Hindlimb muscle (tissue), 1 donor: ENCODE data around the gene GRK2. TPM values are rescaled to one million over a fixed set of nuclear protein-coding genes. Genes with fewer than 3 reads are reported as not detected.
A peak's percentile ranks its signal among the peaks of the same experiment; 100 is the strongest.

Experiments used
- DNase-seq: peaks from one replicate; pipeline ENCODE4 v3.0.0-alpha.2; 2013
- polyA plus RNA-seq: library from polyadenylated mRNA; unstranded; fragments of 120-200 nt; gene quantifications from one replicate; pipeline ENCODE4 v1.2.1, GENCODE V29; 2013; ENCODE audit not compliant: insufficient read length

GRK2 gene
- polyA plus RNA-seq, 1 donor, result 61.1 TPM

GRCh38 chr11:67271205-67271540 is 4.9 kb downstream of the GRK2 start:
- no peak for DNase-seq

GRCh38 chr11:67271541-67272284 is 5.4 kb downstream of the GRK2 start:
- DNase-seq, result no peak

DNA sequence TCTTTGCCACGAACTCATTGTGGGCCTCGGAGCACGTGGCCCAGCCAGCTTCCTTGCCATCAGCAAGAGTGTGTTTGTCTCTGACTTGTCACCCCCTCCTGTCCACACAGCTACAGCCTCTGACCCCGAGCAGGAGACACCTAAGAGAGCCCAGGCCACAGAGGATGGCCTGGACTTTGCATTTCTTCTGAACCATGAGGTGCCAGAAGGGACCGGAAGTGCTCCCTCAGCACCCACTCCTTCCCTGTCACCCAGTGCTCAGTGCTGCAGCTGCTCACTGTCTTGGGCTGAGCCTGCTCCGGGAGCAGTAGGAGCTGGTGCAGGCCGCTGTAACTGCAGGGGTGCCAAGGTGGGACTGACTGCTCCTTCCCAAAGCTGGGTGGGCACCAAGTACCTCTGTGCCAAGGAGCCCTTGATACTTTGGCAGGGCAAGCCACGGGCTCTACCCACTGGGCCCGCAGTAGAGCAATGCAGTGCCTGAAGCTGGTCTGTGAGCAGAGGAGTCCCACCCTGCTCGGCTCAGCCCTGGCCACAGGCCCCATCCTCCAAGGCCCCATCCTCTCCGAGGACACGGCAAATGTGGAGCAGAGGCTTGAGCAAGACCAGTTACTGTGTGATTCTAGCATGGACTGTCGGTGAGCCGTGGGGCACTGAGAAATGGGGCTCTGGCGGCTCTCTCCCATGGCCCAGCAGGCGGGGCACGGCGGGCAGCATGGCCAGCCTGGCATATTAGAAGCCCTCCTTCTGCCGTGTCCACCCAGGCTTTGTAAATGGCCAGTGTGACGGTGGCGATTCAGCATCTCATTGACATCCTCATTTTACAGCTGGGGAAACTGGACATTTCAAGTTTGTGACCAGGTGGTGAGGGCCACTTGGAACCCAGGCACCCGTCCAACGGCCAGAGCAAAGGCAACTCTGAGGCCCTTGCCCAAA is 6.3 kb downstream of the GRK2 start:
- no peak for DNase-seq

DNA sequence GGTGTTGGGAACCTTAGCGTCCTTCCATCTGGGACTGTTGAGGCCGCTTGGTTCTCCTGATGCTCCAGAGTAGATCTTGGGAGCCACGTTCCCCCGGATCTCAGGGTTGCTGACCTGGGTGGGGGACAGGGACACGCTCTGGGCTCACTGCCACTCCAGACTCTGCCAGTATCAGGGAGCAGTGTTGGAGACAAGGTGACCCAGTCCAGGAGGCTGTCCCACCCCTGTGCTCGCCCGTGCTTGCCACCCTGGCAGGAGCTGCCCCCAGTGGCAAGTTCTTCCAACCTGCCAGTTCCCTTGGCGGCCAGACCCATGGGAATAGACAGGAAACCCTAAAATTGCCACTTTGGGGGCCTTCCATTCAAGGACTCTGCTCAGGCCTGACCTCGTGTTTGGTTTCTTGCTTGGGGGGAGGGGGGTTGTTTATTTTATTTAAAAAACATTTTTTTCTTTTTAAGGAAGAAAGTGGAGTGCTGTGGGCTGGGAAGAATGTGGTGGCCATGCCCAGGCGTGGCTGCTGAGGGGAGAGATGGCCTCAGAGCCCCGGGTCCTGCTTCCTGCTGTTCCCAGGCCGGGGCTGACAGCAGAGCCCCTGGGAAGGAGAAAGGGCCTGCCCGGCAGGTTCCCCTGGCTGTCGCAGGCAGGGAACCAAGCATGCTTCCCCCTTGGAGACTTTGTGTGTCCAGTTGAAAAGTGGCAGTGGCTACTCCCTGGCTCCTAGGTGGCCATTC is 7.2 kb downstream of the GRK2 start:
- no peak for DNase-seq

GRCh38 chr11:67274768-67275605 is 8.7 kb downstream of the GRK2 start:
- DNase-seq, result no peak

DNA sequence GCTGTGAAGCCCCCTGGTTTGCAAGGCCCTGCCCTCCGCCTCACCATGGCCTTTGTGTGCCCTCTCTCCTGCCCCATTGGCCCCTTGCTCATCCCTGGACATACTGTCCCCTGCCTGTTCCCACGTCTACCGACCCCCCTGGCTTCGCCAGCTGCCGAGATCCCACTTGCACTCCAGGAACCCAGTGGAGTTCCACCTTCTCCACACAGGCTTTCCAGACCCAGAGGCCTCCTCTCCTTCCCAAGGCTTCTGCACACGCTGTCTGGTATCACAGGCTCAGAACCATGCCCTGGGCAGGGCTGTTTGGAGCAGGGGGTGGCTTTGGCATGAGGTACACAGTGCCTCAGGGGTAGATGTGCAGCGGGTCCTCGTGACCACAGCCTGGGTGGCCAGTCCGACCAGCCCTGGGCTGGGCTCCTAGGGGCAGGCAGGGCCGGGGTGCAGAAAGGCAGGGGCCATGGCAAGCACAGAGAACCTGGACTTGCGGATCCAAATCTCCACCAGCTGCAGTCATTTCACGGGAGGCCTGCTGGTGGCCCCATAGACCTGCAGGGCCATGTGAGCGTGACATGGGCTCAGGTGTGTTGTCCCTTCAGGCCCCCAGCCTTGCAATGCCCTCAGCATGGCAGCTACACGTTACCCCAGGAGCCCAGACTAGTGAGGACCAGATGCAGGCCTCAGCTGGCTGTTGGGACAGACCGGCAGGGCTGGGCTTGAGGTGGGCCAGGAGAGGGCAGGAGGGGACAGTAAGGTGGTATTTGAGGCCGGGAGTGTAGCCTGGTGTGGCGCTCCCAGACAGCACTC is 9.5 kb downstream of the GRK2 start:
- no peak for DNase-seq

- no peak for DNase-seq
These were observed 10.5 kb downstream of the GRK2 start for GRCh38 chr11:67276781-67277230.

GRCh38 chr11:67277231-67277961 is 11.1 kb downstream of the GRK2 start:
- DNase-seq, result peak; percentile 79

- no peak for DNase-seq
These were observed 12.1 kb downstream of the GRK2 start for GRCh38 chr11:67278135-67278938.

DNA sequence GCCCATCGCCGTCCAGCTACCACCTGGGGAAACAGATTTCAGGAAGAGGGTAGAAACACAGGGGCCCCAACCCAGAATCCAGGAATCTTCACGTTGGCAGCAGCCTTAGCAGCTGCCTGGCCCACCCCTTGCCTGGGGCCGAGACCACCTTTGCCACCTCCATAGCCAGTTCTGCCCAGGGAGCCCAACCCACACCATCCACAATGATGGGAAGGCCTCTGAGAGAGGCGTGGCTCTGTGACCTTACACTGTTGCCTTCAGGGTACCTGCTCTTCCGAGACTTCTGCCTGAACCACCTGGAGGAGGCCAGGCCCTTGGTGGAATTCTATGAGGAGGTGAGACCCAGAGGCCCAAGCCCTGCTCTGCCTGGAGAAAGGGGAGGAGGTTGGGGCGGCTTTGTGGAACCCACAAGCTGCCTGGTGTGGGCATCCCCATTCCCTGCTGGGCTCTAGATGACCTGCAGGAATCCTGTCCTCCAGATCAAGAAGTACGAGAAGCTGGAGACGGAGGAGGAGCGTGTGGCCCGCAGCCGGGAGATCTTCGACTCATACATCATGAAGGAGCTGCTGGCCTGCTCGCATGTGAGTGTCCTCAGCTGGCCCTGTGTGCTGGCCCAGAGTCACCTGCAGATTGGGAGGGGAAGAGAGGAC is 12.8 kb downstream of the GRK2 start:
- DNase-seq, result no peak

GRCh38 chr11:67279589-67280340 is 13.5 kb downstream of the GRK2 start:
- no peak for DNase-seq

GRCh38 chr11:67280341-67280787 is 14.1 kb downstream of the GRK2 start:
- DNase-seq, result no peak

DNA sequence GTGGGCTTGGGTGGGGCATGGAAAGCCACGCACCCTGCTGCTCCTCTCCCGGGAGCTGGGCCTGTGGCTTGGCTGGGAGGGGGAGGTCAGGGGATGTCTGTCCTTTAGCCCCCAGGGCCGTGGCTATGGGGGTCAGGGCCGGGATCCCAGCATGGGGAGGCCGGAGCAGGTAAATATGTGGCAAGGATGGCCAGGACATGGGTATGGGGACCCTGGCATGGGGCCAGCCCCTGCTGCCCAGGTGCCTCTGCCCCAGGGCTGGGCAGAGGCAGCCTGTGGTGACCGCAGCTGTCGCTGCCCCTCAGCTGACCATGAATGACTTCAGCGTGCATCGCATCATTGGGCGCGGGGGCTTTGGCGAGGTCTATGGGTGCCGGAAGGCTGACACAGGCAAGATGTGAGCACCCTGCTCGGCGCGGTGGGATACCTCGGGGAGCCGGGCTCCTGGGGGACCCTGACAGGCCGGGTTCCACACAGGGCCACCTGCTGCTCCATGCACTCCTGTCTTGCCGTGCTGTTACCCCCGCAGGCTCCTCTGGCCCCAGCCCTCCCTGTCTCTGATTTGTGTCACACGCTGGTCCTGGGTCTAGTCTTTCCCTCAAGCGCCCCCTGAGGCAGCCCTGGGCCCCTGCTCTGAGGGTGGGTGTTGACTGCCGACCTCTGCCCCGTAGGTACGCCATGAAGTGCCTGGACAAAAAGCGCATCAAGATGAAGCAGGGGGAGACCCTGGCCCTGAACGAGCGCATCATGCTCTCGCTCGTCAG is 14.7 kb downstream of the GRK2 start:
- DNase-seq, result no peak

- DNase-seq, result no peak
These were observed 15.4 kb downstream of the GRK2 start for GRCh38 chr11:67281552-67282150.

- no peak for DNase-seq
These were observed 16.0 kb downstream of the GRK2 start for GRCh38 chr11:67282155-67282875.

- no peak for DNase-seq
These were observed 16.7 kb downstream of the GRK2 start for GRCh38 chr11:67282876-67283371.
